ENCODE data around the gene AQP2. TPM values are rescaled to one million over a fixed set of nuclear protein-coding genes. Genes with fewer than 3 reads are reported as not detected.

The AQP2 gene
- total and polyA plus RNA-seq, 2 of the 4 experiments (the other 2 are of a cell fraction): not detected

- no peak for TF ChIP-seq POLR2A (IDR thresholded peaks at IDR 0.05; ENCODE audit: low read depth, low read length)
Measured at GRCh38 chr12:49972641-49973360, 22.3 kb downstream of the AQP2 start, which contains the start of gene AQP6 (continued).

GRCh38 chr12:49973361-49973830 lies 22.9 kb downstream of the AQP2 start:
- TF ChIP-seq POLR2A (IDR thresholded peaks at IDR 0.05; ENCODE audit: low read depth, low read length) (no peak), RFX5 (IDR thresholded peaks at IDR 0.05; ENCODE audit: low read depth, low read length) (no peak), ELK1 (IDR thresholded peaks at IDR 0.05; ENCODE audit: borderline replicate concordance, low read depth, low read length) (no peak), MAFK (IDR thresholded peaks at IDR 0.05; ENCODE audit: low read depth, low read length) (no peak), SMC3 (IDR thresholded peaks at IDR 0.05; ENCODE audit: low read depth, low read length) (no peak), USF2 (IDR thresholded peaks at IDR 0.05; ENCODE audit: low read depth, low read length) (no peak), CEBPB (IDR thresholded peaks at IDR 0.05; ENCODE audit: low read depth, low read length) (no peak), MXI1 (IDR thresholded peaks at IDR 0.05; ENCODE audit: borderline replicate concordance, low read depth, low read length) (no peak), BHLHE40 (IDR thresholded peaks at IDR 0.05; ENCODE audit: low read depth, low read length) (no peak), CTCF (conservative IDR thresholded peaks at IDR 0.05; ENCODE audit: low read depth, low read length) (no peak), FOS (IDR thresholded peaks at IDR 0.05; ENCODE audit: low read depth, low read length) (no peak), CHD1 (IDR thresholded peaks at IDR 0.05; ENCODE audit: low read depth, low read length) (no peak)
- dilution Hi-C loops (cut with HindIII; ENCODE audit: low sequenced_read_pairs, unreplicated experiment) (no loop called here), intact Hi-C loops (cut with micrococcal nuclease) (no loop called here), in situ Hi-C loops (cut with MboI; ENCODE audit: low sequenced_read_pairs) (loop anchor here (5.0 to 10.0 kb wide), 2 partner anchors 84 to 201 kb away; partner anchors contain the start of gene ASIC1)
- ATAC-seq (ENCODE audit: low read depth) (no peak), DNase-seq (no peak)
- no peaks in the 10 kb centered on the region for H3K79me1 ChIP-seq (ENCODE audit: low read depth in 1 of 2, low read length in 2 of 2)
- no peak overlapping the region for H3K4me2 ChIP-seq (ENCODE audit: low read depth, low read length)
- H4K5ac ChIP-seq (ENCODE audit: low read depth, low read length): no peak overlapping the region
- CTCF ChIA-PET: no interaction called here
- H2AK9ac ChIP-seq (replicated peaks; ENCODE audit: low read depth, low read length, poor library complexity): peak overlapping the region; percentile 65
- H3K4me1 ChIP-seq (ENCODE audit: control insufficient read depth, insufficient read depth, low read length): no peaks in the 10 kb centered on the region
- no peak overlapping the region for H4K8ac ChIP-seq (ENCODE audit: low read depth in 2 of 2, low read length in 2 of 2)
- H2BK20ac ChIP-seq (ENCODE audit: low read depth, low read length): no peak overlapping the region
- no peak overlapping the region for H3K27ac ChIP-seq (ENCODE audit: insufficient read depth, low read length)
- H2BK120ac ChIP-seq (ENCODE audit: low read depth, low read length): no peak overlapping the region
- peaks cover 41% of the 10 kb centered on the region for H3K27me3 ChIP-seq (ENCODE audit: control insufficient read depth, insufficient read depth, low read length)
- H2BK5ac ChIP-seq (ENCODE audit: low read depth, low read length, poor library complexity, severe bottlenecking): no peak overlapping the region
- peak overlapping the region; percentile 21 for H2AFZ ChIP-seq (replicated peaks; ENCODE audit: low read length, poor library complexity)
- WGBS, 2 experiments (ENCODE audit: extremely low coverage in 2 of 2, insufficient read length in 1 of 2): 94% methylated on average over 9 of the region's 19 CpGs; no CpG with 5 or more reads in 1 of the 2 experiments
- POLR2A ChIA-PET (ENCODE audit: unreplicated experiment): no interaction called here
- H3K14ac ChIP-seq (replicated peaks; ENCODE audit: low read depth, low read length): no peak overlapping the region
- no peak overlapping the region for H3K23ac ChIP-seq (ENCODE audit: low read depth, low read length)
- no peaks in the 10 kb centered on the region for H3K9me1 ChIP-seq (ENCODE audit: insufficient read depth, low read length)
- no peak overlapping the region for H2AK5ac ChIP-seq (ENCODE audit: low read depth, low read length)
- no peak overlapping the region for H3K56ac ChIP-seq (ENCODE audit: extremely low read depth, insufficient read depth, low read length)
- no peak overlapping the region for H3K4me3 ChIP-seq (ENCODE audit: insufficient read depth, low read depth, low read length)
- H3K36me3 ChIP-seq (ENCODE audit: control insufficient read depth, insufficient read depth, low read length): no peaks in the 10 kb centered on the region
- no peak overlapping the region for H3K4ac ChIP-seq (ENCODE audit: low read depth, low read length)
- no peaks in the 10 kb centered on the region for H4K20me1 ChIP-seq (ENCODE audit: insufficient read depth, low read length)
- H3K9ac ChIP-seq (ENCODE audit: low read depth, low read length): no peak overlapping the region
- no peak overlapping the region for H2BK15ac ChIP-seq (ENCODE audit: low read depth, low read length)
- no peaks in the 10 kb centered on the region for H3K9me3 ChIP-seq (ENCODE audit: control insufficient read depth, insufficient read depth, low read length)
- H3K18ac ChIP-seq (ENCODE audit: low read depth, low read length): no peak overlapping the region
- no TSS peak for BruUV-seq (replicated peaks)
- no peak overlapping the region for H4K91ac ChIP-seq (ENCODE audit: insufficient read depth, low read depth, low read length)

Data from IMR-90 (cell line).